PFSK-1 (cell line): ENCODE measurements around the gene UVSSA.

Experiments used
- FOXP2 ChIP-seq: optimal IDR thresholded peaks from 2 replicates; pipeline ENCODE3; 2011; ENCODE audit warnings: borderline replicate concordance, control low read depth, inconsistent platforms; ENCODE audit not compliant: insufficient read depth; ENCODE audit errors: extremely low read length, extremely low read depth
- POLR2AphosphoS5 ChIP-seq: IDR thresholded peaks from 2 replicates; pipeline ENCODE4 v1.6.1; 2012; ENCODE audit warnings: low read depth, mild to moderate bottlenecking, control low read depth, low read length, moderate library complexity
- REST ChIP-seq, 2 experiments: IDR thresholded peaks; 2 replicates each; pipeline versions ENCODE4 v1.6.1 to v1.8.0; 2011 to 2012; ENCODE audit warnings: low read depth in 2 of 2, low read length in 2 of 2, control low read depth in 1 of 2, inconsistent platforms in 1 of 2, mild to moderate bottlenecking in 1 of 2, moderate library complexity in 1 of 2; ENCODE audit not compliant: insufficient read depth in 1 of 2
- SIN3A ChIP-seq: IDR thresholded peaks from 2 replicates; pipeline ENCODE4 v1.6.1; 2012; ENCODE audit warnings: mild to moderate bottlenecking, low read length, moderate library complexity, borderline replicate concordance; ENCODE audit not compliant: insufficient read depth
- TAF1 ChIP-seq: IDR thresholded peaks from 2 replicates; pipeline ENCODE4 v1.6.1; 2012; ENCODE audit warnings: low read length, control low read depth, borderline replicate concordance; ENCODE audit not compliant: insufficient read depth

The UVSSA gene

DNA sequence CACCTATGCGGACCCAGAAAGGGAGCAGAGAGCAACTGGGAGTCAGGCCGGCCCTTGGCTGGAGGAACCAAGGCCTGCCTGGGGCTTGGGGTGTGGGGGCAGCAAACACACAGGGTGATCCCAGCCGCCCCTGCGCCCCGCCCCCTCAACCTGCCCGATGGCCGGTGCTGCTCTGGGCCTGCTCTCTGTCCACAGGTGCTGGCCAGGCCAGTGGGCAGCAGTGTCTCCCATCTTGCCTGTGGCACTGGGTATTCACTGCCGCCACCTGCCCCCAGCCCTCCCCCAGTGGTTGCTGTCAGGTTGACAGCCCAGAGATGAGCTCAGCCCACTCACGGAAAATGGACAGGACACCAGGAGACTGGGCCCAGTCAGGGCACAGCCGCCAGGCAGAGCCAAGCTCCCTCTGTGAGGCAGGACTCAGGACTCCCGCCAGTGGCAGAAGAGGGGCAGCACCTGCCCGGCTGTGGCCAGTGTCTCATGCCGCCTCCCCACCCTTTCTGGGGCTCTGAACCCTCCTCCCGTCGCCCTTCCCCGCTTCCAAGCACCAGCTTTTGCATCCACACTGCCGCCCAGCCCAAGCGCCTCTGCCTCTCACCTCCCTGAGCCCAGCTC is 54.5 kb downstream of the UVSSA start:
- TF ChIP-seq TAF1 (no peak), FOXP2 (no peak), SIN3A (no peak), POLR2AphosphoS5 (no peak), REST (IDR thresholded peaks at IDR 0.05; ENCODE audit: insufficient read depth in 1 of 2, low read depth in 2 of 2, low read length in 2 of 2) (no peak)

- no peak for TF ChIP-seq REST (IDR thresholded peaks at IDR 0.05; ENCODE audit: insufficient read depth in 1 of 2, low read depth in 2 of 2, low read length in 2 of 2)
- no peak for TF ChIP-seq SIN3A
- no peak for TF ChIP-seq TAF1
- TF ChIP-seq POLR2AphosphoS5 = no peak
- TF ChIP-seq FOXP2 = no peak
Observed at GRCh38 chr4:1402021-1402515, 55.1 kb downstream of the UVSSA start.

DNA sequence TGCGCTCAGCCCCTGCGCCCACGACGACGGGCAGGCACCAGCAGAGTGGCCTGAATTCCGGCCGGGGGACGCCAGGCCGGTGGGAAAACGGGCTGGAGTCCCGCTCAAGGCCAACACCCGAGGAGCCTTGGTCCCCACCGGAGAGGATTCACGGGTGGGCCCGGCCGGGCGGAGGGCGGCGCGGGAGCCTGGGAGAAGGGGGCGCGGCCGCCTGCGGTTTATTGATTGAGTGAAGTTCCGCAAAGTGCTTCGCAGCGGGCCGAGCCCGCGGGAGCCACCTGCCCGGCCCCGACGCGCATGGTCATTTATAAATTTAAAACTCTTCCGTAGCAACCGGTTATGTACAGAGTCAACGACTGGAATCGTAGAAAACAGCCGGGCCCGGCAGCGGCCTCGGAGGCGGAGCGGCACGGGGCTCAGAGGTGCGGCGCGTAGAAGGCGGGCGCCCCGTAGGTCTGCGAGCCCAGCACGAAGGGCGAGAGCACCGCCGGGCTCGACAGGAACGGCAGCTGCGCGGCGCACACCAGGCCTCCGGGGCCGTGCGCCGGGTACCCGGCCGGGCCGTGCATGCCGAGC is 55.6 kb downstream of the UVSSA start:
- TF ChIP-seq POLR2AphosphoS5 (no peak), TAF1 (no peak), FOXP2 (no peak), REST (IDR thresholded peaks at IDR 0.05; ENCODE audit: insufficient read depth in 1 of 2, low read depth in 2 of 2, low read length in 2 of 2) (no peak), SIN3A (no peak)

DNA sequence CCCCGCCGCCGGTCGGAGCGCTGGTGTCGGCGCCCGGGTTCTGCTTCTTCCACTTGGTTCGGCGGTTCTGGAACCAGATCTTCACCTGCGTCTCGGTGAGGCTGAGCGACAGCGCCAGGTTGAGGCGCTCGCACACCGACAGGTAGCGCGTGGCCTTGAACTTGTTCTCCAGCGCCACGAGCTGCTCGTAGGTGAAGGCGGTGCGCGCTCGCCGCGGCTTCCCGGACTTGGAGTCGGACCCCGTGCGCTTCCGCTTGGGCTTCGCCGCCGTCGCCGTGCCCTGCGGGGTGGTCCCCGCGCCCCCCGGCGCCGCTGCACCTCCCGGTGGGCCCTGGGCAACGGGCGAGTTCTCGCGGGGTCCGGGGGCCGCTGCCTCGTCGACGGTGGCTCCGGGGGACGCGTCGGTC is 56.2 kb downstream of the UVSSA start:
- no peak for TF ChIP-seq FOXP2
- TF ChIP-seq TAF1 = no peak
- no peak for TF ChIP-seq POLR2AphosphoS5
- TF ChIP-seq SIN3A = no peak
- TF ChIP-seq REST (IDR thresholded peaks at IDR 0.05; ENCODE audit: insufficient read depth in 1 of 2, low read depth in 2 of 2, low read length in 2 of 2) = no peak
